Choroid plexus epithelial cell (primary cell): ENCODE data around the gene WDR77.

Experiments used
- DNase-seq: peaks from one replicate; pipeline ENCODE4 v3.0.0-alpha.2; 2010; ENCODE audit warnings: low read depth
- H3K4me3 ChIP-seq: 2 replicates; pipeline ENCODE4 v1.5.1; 2011; ENCODE audit warnings: low read depth, mild to moderate bottlenecking, control low read depth, low read length, moderate library complexity
- CTCF ChIP-seq: conservative IDR thresholded peaks from 2 replicates; pipeline ENCODE4 v1.5.1; 2011; ENCODE audit warnings: low read depth, mild to moderate bottlenecking, control low read depth, inconsistent platforms, low read length, moderate library complexity

Gene WDR77

GRCh38 chr1:111452581-111452980, 3.5 kb upstream of the WDR77 start:
- no peak overlapping the region for H3K4me3 ChIP-seq
- no peak for DNase-seq
- no peak for TF ChIP-seq CTCF

- H3K4me3 ChIP-seq = peak overlapping the region; percentile 98
- no peak for DNase-seq
- no peak for TF ChIP-seq CTCF
Observed at GRCh38 chr1:111450185-111450584, 1.1 kb upstream of the WDR77 start.

GRCh38 chr1:111449703-111450017, 604 bp upstream of the WDR77 start:
- DNase-seq = no peak

GRCh38 chr1:111448482-111448917, 556 bp downstream of the WDR77 start:
- peak; percentile 20 for DNase-seq
- H3K4me3 ChIP-seq = peak overlapping the region; percentile 84
- no peak for TF ChIP-seq CTCF

More at GRCh38 chr1:111449703-111450017, 604 bp upstream of the WDR77 start:
- H3K4me3 ChIP-seq = peak overlapping the region; percentile 98
- TF ChIP-seq CTCF = no peak

- H3K4me3 ChIP-seq = no peak overlapping the region
- DNase-seq = peak; percentile 34
- no peak for TF ChIP-seq CTCF
Observed at GRCh38 chr1:111446967-111447892, 1.8 kb downstream of the WDR77 start.

GRCh38 chr1:111446546-111446945, 2.5 kb downstream of the WDR77 start:
- no peak for DNase-seq
- no peak for TF ChIP-seq CTCF
- no peak overlapping the region for H3K4me3 ChIP-seq

GRCh38 chr1:111444031-111444430, 5.0 kb downstream of the WDR77 start:
- DNase-seq = no peak
- no peak for TF ChIP-seq CTCF
- no peak overlapping the region for H3K4me3 ChIP-seq
